ENCODE measurements around the gene ITIH3.

The ITIH3 gene

DNA sequence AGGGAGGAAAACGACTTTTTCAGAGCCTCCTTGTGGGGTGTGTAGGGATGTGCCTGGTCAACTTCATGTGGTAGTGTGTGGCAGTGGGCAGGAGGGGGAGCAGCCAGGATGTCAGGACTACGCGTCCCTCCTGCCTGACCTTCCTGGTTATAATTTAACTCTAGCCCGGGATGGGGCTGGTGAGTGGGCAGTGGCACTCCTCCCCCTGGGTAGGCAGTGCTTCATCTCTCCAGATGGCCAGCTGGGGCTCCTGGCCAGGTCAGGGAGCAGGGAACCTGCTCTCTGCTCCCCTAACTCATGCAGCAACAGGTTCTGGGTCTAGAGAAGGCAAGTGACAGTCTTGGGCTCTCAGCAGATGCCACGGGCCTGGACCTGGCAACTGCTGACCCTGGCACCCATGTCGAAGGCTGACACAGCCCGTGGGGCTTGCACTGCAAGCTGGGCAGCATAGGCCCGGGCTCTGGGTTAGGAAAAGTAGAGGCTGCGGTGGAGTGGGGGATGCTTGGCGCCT is 33.3 kb downstream of the ITIH3 start:
- TF ChIP-seq, protein P1, sequence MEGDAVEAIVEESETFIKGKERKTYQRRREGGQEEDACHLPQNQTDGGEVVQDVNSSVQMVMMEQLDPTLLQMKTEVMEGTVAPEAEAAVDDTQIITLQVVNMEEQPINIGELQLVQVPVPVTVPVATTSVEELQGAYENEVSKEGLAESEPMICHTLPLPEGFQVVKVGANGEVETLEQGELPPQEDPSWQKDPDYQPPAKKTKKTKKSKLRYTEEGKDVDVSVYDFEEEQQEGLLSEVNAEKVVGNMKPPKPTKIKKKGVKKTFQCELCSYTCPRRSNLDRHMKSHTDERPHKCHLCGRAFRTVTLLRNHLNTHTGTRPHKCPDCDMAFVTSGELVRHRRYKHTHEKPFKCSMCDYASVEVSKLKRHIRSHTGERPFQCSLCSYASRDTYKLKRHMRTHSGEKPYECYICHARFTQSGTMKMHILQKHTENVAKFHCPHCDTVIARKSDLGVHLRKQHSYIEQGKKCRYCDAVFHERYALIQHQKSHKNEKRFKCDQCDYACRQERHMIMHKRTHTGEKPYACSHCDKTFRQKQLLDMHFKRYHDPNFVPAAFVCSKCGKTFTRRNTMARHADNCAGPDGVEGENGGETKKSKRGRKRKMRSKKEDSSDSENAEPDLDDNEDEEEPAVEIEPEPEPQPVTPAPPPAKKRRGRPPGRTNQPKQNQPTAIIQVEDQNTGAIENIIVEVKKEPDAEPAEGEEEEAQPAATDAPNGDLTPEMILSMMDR (conservative IDR thresholded peaks at IDR 0.05; ENCODE audit: low read depth, low read length) = no peak
- H3K4me3 ChIP-seq (ENCODE audit: low read depth, low read length) = no peak overlapping the region
- peak; percentile 10 for DNase-seq (ENCODE audit: low read depth)

DNA sequence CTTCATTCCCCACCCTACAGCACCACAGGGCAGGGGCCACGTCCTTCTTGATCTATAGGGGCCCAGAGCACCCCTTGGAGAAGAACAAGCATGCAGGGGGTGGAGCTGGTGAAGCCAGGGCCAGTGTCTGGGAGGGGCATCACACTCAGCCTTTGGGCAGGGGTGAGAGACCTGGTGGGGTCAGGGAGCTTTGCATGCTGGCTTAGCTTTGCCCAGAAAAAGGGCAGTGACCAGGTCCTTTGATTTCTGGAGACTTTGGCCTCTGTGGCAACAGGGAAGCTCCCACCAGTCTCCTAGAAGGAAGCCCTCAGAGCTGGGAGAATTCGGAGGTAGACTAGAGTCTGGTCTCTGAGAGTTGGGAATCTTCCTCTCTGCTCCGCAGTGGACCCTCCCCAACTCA is 34.9 kb downstream of the ITIH3 start:
- no peak for DNase-seq (ENCODE audit: low read depth)
- TF ChIP-seq, protein P1 (conservative IDR thresholded peaks at IDR 0.05; ENCODE audit: low read depth, low read length) = no peak
- no peak overlapping the region for H3K4me3 ChIP-seq (ENCODE audit: low read depth, low read length)

DNA sequence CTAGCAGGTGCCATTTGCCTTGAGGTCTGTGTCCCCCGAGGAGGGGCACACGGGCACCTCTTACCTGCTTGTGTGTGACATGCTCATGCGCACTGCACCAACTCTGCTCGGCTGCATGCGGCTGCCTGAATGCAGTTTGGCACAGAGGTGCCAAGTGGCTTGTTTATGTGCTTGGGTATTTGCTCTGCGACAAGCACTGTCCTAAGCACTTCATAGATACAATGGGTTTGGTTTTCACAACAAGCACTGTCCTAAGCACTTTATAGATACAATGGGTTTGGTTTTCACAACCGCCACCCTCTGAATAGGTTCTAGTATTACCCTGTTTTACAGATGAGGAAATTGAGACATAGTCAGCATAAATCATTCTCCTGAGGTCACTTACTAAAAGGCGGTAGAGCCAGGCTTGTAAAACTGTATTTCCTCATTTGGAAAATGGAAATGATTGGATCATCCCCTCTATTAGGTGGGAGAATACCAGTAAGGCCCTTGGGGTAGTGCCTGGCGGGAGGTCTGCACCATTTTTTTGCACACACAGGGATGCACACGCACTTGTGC is 35.4 kb downstream of the ITIH3 start:
- H3K4me3 ChIP-seq (ENCODE audit: low read depth, low read length) = no peak overlapping the region
- no peak for DNase-seq (ENCODE audit: low read depth)
- TF ChIP-seq, protein P1 (conservative IDR thresholded peaks at IDR 0.05; ENCODE audit: low read depth, low read length) = no peak

DNA sequence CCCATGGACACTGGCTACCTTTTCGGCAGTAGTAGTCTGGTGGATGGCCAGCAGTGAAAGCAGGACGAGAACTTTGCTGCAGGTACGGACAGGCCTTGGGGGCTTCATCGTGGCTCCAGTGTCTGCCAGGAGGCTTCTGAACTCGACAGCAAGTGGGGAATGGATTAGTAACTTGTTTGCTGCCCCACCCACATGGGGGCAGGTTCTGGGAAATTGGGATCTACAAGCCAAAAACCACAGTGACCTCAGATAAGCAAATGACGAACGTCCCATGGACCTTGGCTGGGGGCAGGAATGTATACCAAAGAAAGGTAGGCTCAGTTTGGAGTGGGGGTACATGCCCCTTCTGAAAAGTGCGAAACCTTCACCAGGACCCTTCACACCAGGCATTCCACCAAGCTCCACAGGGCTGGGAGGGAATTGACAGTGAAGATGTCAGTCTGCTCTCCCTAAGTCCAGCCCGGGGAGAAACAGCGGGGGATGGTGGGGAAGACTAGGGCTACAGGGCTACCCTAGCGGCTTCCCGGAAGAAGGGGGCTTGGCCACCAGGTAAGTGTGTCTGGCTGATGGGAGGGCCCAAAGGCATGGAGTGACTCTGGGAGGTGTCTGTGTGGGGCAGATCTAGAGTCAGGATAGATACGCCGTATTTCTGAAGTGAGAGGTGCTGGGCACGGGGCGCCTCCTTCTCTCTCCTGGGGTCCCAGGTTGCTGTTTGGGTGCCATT is 36.1 kb downstream of the ITIH3 start, which contains the start of gene ITIH4:
Gene ITIH4, minus strand, starts transcription at position 138 of the 724 bp plus-strand sequence. Its CDS starts 30 bp downstream, at position 108.
- no peak for DNase-seq (ENCODE audit: low read depth)
- TF ChIP-seq, protein P1 (conservative IDR thresholded peaks at IDR 0.05; ENCODE audit: low read depth, low read length) = no peak
- H3K4me3 ChIP-seq (ENCODE audit: low read depth, low read length) = no peak within 1 kb of the TSS

DNA sequence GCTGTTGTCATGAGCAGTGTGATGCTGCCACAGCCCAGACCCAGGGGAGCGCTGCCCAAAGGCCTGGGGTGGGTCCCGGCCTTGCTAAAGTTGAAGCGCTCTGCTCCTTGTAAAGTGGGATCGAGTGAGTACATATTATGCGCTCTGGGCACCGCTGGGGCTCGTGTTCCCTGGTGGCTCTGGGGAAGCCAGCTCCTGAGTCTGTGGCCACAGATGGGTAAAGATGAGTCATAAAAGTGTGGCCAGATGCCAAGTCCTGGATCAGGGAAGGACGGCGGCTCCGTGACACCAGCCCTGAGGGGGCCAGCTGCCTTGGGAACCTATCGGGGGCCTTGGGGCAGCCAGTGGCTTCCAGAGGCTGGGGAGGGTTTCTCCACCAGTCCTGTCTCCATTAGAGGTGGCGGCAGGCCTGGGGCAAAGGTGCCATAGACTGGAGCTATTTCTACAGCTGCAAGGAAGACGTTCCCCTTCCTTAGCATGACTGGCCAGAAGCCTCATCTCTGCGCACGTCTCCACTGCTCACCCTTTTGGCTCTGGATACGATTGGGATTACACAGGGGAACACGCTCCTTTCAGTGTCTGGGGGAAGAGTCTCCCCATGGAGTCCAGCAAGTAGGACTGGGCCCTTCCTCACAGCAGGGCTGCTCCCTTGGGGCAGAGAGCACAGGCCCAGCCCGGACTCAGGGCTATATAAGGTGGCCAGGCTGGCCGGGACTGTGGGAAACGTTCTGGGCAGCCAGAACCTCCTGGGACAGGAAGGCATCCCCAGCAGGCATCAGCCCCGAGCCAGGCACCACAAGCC is 37.1 kb downstream of the ITIH3 start:
- H3K4me3 ChIP-seq (ENCODE audit: low read depth, low read length) = no peak overlapping the region
- TF ChIP-seq, protein P1 (conservative IDR thresholded peaks at IDR 0.05; ENCODE audit: low read depth, low read length) = no peak
- DNase-seq (ENCODE audit: low read depth) = peak; percentile 63

DNA sequence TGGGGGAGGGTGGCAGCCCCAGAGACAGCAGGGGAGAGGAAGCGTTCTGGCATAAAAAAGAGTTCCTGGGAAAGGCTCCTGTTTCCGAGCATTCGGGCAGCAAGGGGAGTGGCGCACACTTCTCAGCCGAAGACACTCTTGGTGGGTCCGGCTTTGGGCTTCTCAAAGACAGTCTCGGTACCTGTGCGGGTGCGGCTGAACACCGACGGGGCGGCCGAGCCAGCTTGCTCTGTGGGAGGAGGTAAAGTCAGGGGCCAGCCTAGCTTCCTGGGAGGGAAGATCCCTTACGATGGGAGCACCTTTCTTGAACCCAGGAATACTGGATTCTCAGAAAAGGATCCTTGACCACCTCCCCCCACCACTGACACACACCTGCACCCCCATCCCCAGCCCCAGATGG is 38.6 kb downstream of the ITIH3 start:
- H3K4me3 ChIP-seq (ENCODE audit: low read depth, low read length) = no peak overlapping the region
- no peak for DNase-seq (ENCODE audit: low read depth)
- TF ChIP-seq, protein P1 (conservative IDR thresholded peaks at IDR 0.05; ENCODE audit: low read depth, low read length) = no peak

Measured in choroid plexus epithelial cell (primary cell).